GM12872 (cell line): Measurements from ENCODE around the gene TRAPPC12.

Source experiments
- TF ChIP-seq, protein P1 (sequence below): IDR thresholded peaks from 3 replicates; pipeline ENCODE4 v1.5.1; 2011; ENCODE audit warnings: low read depth, mild to moderate bottlenecking, low read length, moderate library complexity; ENCODE audit not compliant: insufficient read depth

TRAPPC12 gene

DNA sequence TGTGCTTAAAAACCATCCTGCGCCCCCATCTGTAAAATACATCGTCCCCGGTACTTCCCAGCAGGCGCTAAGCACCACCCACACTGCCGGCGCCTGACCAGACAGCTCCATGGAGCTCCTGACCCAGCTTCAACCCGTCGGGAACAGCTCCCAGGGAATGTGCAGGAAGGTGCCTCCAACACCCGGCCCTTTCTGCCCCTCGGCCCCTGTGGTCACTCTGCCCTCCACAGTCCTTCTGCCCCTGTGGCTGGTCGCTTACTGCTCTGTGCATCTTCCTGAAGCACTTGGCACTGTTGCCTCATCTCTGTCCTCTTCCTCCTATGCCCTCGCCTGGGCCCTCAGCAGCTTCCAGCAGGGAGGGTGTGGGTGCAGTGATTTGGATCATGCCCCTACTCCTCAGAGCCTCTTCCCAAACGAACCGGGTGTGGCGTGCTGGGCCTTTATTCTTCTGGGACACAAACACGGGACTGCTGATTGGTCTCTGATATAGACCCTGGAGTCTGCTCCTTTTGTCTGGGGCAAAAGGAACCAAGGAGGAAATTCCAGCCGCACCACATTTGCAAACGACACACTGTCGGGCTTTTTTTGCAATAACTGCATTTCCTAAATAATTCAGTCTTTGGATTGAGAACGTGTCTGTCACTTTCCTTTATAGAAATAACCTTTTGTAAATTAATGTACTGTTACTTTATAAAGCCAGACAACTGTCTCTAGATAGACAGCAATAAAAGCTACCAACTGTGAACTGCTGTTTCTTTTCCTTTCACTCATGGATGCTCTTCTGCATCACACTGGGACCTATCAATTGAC lies 73.9 kb downstream of the TRAPPC12 start:
- TF ChIP-seq, protein P1, sequence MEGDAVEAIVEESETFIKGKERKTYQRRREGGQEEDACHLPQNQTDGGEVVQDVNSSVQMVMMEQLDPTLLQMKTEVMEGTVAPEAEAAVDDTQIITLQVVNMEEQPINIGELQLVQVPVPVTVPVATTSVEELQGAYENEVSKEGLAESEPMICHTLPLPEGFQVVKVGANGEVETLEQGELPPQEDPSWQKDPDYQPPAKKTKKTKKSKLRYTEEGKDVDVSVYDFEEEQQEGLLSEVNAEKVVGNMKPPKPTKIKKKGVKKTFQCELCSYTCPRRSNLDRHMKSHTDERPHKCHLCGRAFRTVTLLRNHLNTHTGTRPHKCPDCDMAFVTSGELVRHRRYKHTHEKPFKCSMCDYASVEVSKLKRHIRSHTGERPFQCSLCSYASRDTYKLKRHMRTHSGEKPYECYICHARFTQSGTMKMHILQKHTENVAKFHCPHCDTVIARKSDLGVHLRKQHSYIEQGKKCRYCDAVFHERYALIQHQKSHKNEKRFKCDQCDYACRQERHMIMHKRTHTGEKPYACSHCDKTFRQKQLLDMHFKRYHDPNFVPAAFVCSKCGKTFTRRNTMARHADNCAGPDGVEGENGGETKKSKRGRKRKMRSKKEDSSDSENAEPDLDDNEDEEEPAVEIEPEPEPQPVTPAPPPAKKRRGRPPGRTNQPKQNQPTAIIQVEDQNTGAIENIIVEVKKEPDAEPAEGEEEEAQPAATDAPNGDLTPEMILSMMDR, result no peak

GRCh38 chr2:3454802-3455201 lies 75.3 kb downstream of the TRAPPC12 start:
- TF ChIP-seq, protein P1, result no peak

GRCh38 chr2:3456125-3456524 lies 76.6 kb downstream of the TRAPPC12 start:
- TF ChIP-seq, protein P1, result no peak

DNA sequence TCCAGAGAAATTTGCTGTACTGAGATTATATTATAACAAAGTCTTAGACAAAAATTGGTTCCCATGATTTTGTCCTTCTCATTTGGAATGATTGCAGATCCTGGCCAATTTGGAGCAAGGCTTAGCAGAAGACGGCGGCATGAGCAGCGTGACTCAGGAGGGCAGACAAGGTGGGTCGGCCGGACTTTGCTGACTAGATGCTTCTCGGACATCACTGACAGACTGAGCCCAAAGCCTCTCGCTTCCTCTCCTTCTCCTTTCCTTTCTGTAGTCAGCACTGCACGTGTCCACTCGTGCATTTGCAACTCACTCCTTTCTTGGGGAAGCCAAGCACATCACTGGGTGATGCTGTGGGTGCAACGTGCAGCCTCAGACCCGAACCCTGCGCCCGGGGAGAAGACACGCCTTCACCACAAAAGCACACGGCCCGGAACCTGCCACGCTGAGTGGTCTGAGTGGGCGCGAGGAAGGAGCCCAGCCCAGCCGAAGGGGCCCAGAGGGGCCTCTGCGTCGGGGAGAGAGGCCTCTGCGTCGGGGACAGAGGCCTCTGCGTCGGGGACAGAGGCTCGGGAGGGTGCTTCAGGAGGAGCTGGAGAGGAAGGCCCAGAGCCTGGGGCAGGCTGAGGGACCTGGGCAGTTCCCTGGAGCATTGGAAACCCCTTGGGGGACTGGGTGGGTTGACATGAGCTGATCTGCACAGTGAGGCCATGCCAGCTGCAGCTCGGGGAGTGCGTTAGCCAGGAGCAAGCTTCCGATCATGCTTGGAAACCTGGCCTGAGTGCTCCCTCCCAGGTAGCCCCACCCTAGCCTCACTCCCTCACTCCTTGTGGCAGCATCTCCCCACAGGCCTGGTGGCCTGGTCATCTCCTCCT lies 78.3 kb downstream of the TRAPPC12 start:
- TF ChIP-seq, protein P1, result no peak

DNA sequence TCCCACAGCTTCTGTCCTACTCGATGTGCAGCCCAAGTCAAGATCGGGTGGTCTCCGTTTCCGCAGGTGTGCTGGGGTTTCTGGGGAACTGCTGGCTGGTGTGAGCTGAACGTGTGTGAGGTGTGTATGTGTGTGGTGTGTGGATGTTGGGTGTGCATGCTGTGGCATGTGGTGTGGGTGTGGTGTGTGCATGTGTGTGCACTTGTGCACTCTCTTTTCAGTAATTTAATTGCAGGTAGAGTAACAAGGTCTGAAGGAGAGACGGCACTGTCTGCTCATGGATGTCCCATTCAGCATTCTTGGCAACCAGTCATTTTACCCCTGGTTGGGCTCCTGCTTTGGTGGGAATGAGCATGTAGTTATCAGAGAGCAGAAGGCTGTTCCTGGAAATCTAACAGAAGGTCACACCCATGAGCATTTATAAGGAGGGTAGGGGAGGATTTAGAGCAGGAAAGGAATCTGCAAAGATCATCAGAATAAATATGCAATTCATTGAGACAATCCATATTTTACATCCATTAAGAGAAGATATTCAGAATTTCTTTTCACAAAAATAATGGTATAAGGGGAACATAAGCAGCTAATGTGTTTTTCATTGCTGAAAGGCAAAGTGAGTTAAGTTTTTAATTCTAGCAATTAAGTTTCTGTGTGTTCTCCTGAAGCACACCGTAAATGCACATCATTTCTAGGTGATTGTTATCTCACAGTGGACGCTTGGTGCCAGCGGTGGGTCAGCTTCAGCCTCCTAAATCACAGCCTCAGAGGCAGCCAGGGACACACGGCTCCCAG lies 79.1 kb downstream of the TRAPPC12 start:
- TF ChIP-seq, protein P1, result no peak

DNA sequence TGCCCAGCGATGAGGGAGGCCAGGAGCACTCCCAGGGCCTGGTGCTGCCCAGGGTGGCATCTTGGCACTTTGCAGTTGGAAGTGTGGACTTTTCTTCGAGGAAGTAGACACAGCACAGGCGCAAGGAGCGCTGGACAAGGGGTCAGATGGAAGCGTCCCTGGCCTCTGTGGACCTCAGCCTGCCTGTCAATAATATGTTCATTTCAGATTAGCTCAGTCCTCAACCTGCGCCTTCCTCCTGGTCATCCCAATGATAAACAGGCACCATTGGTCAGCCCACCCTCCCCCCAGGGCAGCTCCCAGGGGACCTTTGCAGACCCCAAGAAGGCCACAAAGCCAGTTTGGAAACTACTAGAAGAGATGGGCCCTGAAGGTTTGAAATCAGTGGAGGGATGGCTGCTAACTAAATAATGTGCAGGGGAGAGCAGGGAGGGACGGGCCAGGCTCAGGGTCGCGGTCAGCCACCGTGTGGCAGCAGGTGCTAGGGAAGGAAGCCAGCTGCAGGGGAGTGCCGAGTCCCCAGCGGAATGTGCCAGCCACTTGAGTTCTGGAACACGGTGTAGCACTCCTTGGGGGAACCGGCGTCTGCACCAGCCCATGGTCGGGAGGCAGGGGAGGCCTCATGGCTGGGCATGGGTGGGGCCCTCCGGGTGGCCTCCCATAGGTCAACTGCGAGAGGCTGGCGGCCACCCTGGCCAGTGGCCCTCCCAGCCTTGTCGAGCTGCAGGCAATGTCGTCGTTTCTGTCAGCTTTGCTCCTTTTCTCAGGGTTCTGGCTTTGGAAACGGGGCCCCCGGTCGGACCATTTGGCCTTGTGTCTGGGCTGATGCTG lies 79.9 kb downstream of the TRAPPC12 start:
- TF ChIP-seq, protein P1, result no peak
